ENCODE measurements around the gene ZNF45.
A peak's percentile ranks its signal among the peaks of the same experiment; 100 is the strongest.
"Not testable (repeated sequence)": the region's sequence is repeated elsewhere in the genome, so short reads cannot be mapped to it uniquely, and the experiment has no call there.

ZNF45 gene

DNA sequence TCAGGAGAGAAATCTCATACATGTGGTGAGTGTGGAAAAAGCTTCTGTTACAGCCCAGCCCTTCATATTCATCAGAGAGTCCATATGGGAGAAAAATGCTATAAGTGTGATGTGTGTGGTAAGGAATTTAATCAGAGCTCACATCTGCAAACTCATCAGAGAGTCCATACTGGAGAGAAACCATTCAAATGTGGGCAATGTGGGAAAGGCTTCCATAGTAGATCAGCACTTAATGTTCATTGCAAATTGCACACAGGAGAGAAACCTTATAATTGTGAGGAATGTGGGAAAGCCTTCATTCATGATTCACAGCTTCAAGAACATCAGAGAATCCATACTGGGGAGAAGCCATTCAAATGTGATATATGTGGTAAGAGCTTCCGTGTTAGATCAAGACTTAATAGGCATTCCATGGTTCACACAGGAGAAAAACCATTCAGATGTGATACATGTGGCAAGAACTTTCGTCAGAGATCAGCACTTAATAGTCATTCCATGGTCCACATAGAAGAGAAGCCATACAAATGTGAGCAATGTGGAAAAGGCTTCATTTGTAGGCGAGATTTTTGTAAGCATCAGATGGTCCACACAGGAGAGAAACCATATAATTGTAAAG is 31.1 kb upstream of the ZNF45 start:
- TF ChIP-seq, protein P1, sequence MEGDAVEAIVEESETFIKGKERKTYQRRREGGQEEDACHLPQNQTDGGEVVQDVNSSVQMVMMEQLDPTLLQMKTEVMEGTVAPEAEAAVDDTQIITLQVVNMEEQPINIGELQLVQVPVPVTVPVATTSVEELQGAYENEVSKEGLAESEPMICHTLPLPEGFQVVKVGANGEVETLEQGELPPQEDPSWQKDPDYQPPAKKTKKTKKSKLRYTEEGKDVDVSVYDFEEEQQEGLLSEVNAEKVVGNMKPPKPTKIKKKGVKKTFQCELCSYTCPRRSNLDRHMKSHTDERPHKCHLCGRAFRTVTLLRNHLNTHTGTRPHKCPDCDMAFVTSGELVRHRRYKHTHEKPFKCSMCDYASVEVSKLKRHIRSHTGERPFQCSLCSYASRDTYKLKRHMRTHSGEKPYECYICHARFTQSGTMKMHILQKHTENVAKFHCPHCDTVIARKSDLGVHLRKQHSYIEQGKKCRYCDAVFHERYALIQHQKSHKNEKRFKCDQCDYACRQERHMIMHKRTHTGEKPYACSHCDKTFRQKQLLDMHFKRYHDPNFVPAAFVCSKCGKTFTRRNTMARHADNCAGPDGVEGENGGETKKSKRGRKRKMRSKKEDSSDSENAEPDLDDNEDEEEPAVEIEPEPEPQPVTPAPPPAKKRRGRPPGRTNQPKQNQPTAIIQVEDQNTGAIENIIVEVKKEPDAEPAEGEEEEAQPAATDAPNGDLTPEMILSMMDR (IDR thresholded peaks at IDR 0.05; ENCODE audit: unreplicated experiment in 3 of 3), result no peak
- H3K4me3 Mint-ChIP-seq, result no peak overlapping the region
- peaks cover 100% of the 10 kb centered on the region for H3K36me3 Mint-ChIP-seq (ENCODE audit: low read depth)
- H3K27ac Mint-ChIP-seq, result no peak overlapping the region
- H3K4me1 Mint-ChIP-seq, result no peaks in the 10 kb centered on the region
- H3K27me3 Mint-ChIP-seq (ENCODE audit: low read depth), result peaks cover 4% of the 10 kb centered on the region
- peaks cover 85% of the 10 kb centered on the region for H3K9me3 Mint-ChIP-seq

DNA sequence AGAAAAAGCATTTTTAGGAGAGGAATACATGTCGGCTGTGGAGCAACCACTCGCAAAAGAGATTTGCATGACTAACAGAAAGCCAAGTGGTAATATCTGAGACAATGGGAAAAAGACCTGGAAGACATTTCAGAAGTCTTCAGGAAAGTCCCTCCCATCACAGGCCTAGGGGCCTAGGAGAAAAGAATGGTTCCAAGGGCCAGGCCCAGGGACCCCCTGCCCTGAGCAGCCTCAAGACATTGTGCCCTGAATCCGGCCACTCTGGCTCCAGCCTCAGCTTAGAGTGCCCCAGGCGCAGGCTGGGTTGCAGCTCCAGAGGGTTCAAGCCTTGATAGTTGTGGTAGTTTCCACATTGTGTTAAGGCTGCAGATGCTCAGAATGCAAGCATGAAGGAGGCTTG is 25.3 kb upstream of the ZNF45 start:
- Mint-ChIP-seq H3K27ac (no peak overlapping the region), H3K27me3 (ENCODE audit: low read depth) (no peaks in the 10 kb centered on the region), H3K4me3 (no peak overlapping the region), H3K9me3 (peaks cover 80% of the 10 kb centered on the region), H3K4me1 (no peaks in the 10 kb centered on the region), H3K36me3 (ENCODE audit: low read depth) (peaks cover 94% of the 10 kb centered on the region)
- TF ChIP-seq, protein P1 (IDR thresholded peaks at IDR 0.05; ENCODE audit: unreplicated experiment in 3 of 3), result no peak

DNA sequence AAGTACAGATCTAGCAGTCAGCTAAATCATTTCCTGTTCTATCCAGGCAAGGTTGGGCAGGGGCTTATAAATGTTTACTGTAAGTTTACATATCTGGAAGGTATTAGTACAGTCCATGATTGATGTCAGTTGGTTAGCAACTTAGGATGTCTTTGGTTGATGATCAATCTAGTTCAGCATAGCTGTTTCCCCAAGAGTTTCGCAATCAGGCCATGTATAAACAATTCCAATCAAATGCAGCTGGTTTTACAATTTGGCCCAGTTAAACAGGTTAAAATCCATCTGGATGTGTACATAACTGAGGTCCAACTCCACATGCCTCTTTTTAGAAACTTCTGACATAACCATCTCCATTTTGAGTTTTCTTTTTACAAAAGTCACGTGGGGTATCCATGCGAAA is 22.8 kb upstream of the ZNF45 start:
- H3K27me3 Mint-ChIP-seq (ENCODE audit: low read depth), result no peaks in the 10 kb centered on the region
- H3K27ac Mint-ChIP-seq, result no peak overlapping the region
- H3K36me3 Mint-ChIP-seq (ENCODE audit: low read depth), result peaks cover 93% of the 10 kb centered on the region
- TF ChIP-seq, protein P1 (IDR thresholded peaks at IDR 0.05; ENCODE audit: unreplicated experiment in 3 of 3), result no peak
- peaks cover 74% of the 10 kb centered on the region for H3K9me3 Mint-ChIP-seq
- H3K4me3 Mint-ChIP-seq, result no peak overlapping the region
- no peaks in the 10 kb centered on the region for H3K4me1 Mint-ChIP-seq

DNA sequence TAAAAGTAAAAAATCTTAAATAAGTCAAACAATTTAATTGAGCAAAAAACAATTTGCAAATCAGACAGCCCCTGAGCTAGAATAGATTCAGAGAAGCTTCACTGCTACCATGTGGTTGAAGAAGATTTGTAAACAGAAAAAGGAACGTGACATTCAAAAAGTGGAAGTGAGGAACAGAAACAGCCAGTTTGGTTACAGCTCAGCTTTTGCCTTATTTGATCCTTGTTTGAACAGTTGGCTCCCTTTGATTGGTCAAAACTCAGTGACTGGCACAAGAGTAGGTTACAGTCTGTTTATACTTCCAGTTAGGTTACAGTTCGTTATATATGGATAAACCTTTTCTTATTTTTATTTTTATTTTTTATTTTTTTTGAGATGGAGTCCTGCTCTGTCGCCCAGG is 21.7 kb upstream of the ZNF45 start:
- no peak overlapping the region for H3K27ac Mint-ChIP-seq
- no peak overlapping the region for H3K4me3 Mint-ChIP-seq
- TF ChIP-seq, protein P1 (IDR thresholded peaks at IDR 0.05; ENCODE audit: unreplicated experiment in 3 of 3), result no peak
- peaks cover 89% of the 10 kb centered on the region for H3K36me3 Mint-ChIP-seq (ENCODE audit: low read depth)
- no peaks in the 10 kb centered on the region for H3K4me1 Mint-ChIP-seq
- H3K9me3 Mint-ChIP-seq, result peaks cover 69% of the 10 kb centered on the region
- no peaks in the 10 kb centered on the region for H3K27me3 Mint-ChIP-seq (ENCODE audit: low read depth)

DNA sequence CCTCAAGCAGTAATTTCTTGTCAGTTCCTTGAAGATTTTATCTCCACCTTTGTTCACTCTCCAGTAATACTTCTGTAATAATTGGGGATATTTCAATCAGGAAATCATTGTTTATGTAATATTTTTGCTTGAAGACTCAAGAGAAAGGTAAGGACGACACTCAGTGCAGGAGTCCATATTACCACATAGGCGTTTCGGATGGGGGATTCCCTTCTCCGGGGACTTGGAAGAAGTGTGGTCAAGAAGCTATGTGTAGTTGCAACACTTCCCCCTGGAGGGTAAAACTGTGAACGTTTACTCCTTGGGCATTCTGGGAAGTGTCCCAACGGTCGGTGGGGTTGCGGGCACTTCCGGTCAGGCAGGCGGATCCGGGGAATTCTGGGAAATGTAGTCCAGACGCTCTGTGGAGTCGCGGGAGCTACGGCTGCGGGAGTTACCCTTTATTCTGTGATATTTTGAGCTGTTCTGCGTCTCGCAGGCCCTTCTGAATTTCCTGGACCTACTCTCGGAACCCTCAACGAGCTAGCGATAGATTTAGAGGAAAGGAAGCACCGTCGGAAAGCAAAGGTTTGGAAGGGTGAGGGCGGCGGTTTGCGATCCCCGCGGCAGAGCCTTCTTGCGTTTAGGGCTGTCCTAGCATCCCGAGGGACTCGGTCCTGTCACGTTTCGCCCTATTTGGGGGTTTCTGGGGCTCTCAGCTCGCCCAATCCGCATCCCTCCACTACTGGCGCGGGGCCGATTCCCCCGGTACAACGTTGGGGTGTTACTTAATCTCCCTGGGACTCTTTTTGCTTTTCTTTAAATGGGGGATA is 16.0 kb upstream of the ZNF45 start, which contains the start of gene ZNF221:
TSS of gene ZNF221 (plus strand) at position 395 of the 812 bp plus-strand sequence. CDS start 11,499 bp downstream, outside the sequence.
- H3K27ac Mint-ChIP-seq, result peak within 1 kb of the TSS; percentile 83 to 94 (median 90)
- H3K27me3 Mint-ChIP-seq (ENCODE audit: low read depth), result peaks cover 5% of the 10 kb centered on the region
- peaks cover 72% of the 10 kb centered on the region for H3K9me3 Mint-ChIP-seq
- TF ChIP-seq, protein P1 (IDR thresholded peaks at IDR 0.05; ENCODE audit: unreplicated experiment in 3 of 3), result peak; percentile 59 to 70 (median 62)
- peak within 1 kb of the TSS; percentile 98 to 99 (median 99) for H3K4me3 Mint-ChIP-seq
- peaks cover 6% of the 10 kb centered on the region for H3K4me1 Mint-ChIP-seq
- H3K36me3 Mint-ChIP-seq (ENCODE audit: low read depth), result peaks cover 58% of the 10 kb centered on the region

DNA sequence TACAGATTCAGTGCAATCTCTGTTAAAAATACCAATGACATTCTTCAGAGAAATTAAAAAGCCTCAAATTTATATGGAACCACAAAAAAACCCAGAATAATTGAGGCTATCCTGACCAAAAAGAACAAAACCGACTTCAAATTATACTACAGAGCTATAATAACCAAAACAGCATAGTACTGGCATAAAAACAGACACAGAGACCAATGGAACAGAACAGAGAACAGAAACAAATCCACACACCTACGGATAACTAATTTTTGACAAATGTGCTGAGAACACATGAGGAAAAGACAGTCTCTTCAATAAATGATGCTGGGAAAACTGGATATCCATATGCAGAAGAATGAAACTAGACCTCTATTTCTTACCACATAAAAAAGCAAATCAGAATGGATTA is 14.7 kb upstream of the ZNF45 start:
- H3K27ac Mint-ChIP-seq, result peak overlapping the region in 1 of 3 experiments; percentile 62
- peaks cover 63% of the 10 kb centered on the region for H3K9me3 Mint-ChIP-seq
- H3K4me3 Mint-ChIP-seq, result peak overlapping the region; percentile 63 to 65 (median 63)
- not testable (repeated sequence) for H3K27me3 Mint-ChIP-seq (ENCODE audit: low read depth); H3K4me1 Mint-ChIP-seq
- H3K36me3 Mint-ChIP-seq (ENCODE audit: low read depth), result peaks cover 45% of the 10 kb centered on the region

DNA sequence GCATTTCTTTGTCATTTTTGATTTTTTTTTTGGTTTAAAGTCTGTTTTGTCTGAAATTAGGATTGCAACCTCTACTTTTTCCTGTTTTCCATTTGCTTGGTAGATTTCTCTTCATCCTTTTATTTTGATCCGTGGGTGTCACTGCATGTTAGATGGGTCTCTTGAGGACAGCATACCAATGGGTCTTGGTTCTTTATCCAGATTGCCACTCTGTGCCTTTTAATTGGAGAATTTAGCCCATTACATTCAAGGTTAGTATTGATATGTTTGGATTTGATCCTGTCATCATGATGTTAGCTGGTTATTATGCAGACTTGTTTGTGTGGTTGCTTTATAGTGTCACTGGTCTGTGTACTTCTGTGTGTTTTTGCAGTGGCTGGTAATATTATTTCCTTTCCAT is 12.3 kb upstream of the ZNF45 start:
- H3K27ac Mint-ChIP-seq, H3K4me3 Mint-ChIP-seq, H3K4me1 Mint-ChIP-seq: not testable (repeated sequence)
- Mint-ChIP-seq H3K9me3 (peaks cover 53% of the 10 kb centered on the region), H3K27me3 (ENCODE audit: low read depth) (peaks cover 15% of the 10 kb centered on the region), H3K36me3 (ENCODE audit: low read depth) (peaks cover 25% of the 10 kb centered on the region)

All from nephron (organoid).